Measurements from ENCODE around the gene TPRG1L. TPM values are rescaled to one million over a fixed set of nuclear protein-coding genes. Genes with fewer than 3 reads are reported as not detected.
A peak's percentile ranks its signal among the peaks of the same experiment; 100 is the strongest.

TPRG1L gene
- total RNA-seq, 1 donor from 2014 or later: 33.7 TPM

DNA sequence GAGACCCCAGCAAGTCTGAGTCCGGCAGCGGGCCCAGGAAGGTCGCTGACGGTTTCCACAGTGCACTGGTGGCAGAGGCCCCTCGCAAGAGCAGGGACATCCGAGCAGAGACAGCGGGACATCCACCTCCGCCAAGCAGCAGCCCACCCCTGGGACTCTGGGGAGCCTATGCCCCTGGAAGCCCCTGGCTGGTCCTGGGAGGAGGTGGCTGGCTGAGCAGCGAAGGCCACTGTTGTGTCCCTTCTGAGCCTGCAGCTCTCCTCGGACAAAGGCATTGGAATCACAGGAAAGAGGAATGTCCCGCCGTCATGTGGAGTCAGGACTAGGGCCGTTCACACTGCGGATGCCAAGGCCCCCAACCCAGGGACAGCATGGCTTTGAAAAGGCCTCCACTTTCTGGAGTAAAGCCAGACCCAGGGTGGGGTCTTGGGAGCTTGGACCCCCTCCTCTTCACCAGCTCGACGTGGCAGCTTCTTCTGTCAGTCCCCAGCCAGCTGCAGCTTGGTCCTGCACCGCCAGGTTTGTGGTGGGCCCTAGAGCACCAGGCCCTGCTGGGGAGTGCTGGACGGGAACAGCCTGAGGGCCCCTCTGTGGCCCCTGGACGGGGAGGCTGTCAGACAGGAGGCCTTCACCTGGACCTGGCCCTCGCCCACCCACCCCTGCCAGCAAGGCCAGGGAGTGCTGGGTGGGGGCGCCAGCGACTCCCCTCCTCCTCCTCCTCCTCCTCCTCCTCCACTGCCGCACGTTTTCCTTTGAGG, 14.9 kb upstream of the TPRG1L start:
- Mint-ChIP-seq H3K4me3 (ENCODE audit: unreplicated experiment) (peak overlapping the region; percentile 81), H3K27ac (ENCODE audit: unreplicated experiment) (no peak overlapping the region), H3K4me1 (ENCODE audit: low read depth, unreplicated experiment) (peaks cover 16% of the 10 kb centered on the region), H3K9me3 (ENCODE audit: unreplicated experiment) (no peaks in the 10 kb centered on the region), H3K27me3 (ENCODE audit: low read depth, unreplicated experiment) (peaks cover 19% of the 10 kb centered on the region), H3K36me3 (ENCODE audit: low read depth, unreplicated experiment) (no peaks in the 10 kb centered on the region)
- no peaks in the 10 kb centered on the region for H3K79me2 ChIP-seq (ENCODE audit: insufficient read depth, low read length)
- peaks cover 28% of the 10 kb centered on the region for H3K4me1 ChIP-seq (ENCODE audit: insufficient read depth, low read length)
- H3K9ac ChIP-seq (ENCODE audit: low read length): no peak overlapping the region
- no peak overlapping the region for H2AFZ ChIP-seq (ENCODE audit: low read depth, low read length)
- DNase-seq (ENCODE audit: low read depth) (no peak), FAIRE-seq (no peak)
- H3K27me3 ChIP-seq (ENCODE audit: insufficient read depth, low read length): peaks cover 24% of the 10 kb centered on the region
- no peaks in the 10 kb centered on the region for H3K9me3 ChIP-seq (ENCODE audit: insufficient read depth, low read depth, low read length)
- H4K20me1 ChIP-seq (ENCODE audit: insufficient read depth, low read length): no peaks in the 10 kb centered on the region
- no peak overlapping the region for H3K27ac ChIP-seq (ENCODE audit: low read depth, low read length)
- H3K4me2 ChIP-seq (ENCODE audit: low read length): no peak overlapping the region
- no peaks in the 10 kb centered on the region for H3K36me3 ChIP-seq (ENCODE audit: insufficient read depth, low read length)
- H3K4me3 ChIP-seq (ENCODE audit: insufficient read depth, low read depth, low read length): no peak overlapping the region
- TF ChIP-seq EZH2 (IDR thresholded peaks at IDR 0.05; ENCODE audit: insufficient read depth, low read length): peak; percentile 28
- TF ChIP-seq, protein P1, sequence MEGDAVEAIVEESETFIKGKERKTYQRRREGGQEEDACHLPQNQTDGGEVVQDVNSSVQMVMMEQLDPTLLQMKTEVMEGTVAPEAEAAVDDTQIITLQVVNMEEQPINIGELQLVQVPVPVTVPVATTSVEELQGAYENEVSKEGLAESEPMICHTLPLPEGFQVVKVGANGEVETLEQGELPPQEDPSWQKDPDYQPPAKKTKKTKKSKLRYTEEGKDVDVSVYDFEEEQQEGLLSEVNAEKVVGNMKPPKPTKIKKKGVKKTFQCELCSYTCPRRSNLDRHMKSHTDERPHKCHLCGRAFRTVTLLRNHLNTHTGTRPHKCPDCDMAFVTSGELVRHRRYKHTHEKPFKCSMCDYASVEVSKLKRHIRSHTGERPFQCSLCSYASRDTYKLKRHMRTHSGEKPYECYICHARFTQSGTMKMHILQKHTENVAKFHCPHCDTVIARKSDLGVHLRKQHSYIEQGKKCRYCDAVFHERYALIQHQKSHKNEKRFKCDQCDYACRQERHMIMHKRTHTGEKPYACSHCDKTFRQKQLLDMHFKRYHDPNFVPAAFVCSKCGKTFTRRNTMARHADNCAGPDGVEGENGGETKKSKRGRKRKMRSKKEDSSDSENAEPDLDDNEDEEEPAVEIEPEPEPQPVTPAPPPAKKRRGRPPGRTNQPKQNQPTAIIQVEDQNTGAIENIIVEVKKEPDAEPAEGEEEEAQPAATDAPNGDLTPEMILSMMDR (IDR thresholded peaks at IDR 0.05; ENCODE audit: insufficient read depth, low read depth, low read length): no peak

DNA sequence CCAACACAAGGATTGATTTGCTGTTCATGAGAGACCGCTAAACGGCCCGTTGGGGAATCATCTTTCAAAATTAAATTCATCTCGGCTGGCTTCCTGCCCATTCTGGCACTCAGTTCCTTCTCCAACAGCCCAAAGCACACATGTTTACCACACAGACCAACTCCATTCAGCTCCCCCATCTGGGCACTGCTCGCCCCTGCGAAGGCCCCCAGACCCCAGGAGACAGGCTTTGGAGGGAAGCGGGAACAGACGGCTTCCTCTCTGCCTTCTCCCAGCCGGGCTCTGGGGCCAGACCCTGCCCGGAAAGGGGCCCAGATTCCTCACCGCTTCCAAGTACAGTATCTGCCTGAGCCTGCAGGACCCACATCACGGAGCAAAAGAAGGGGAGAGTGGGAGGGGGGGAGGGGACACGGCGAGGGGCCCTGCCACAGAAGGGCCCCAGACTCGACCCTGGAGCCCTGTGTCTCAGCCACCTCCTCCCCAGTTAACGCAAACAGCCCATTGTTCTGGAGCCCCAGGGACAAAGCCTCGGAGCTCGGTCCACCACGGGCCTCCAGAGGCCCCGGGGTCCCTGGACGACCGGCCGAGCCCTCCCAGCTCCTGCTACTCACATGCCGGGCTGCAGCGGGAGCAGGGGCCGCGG, 14.2 kb upstream of the TPRG1L start:
- H3K79me2 ChIP-seq (ENCODE audit: insufficient read depth, low read length): no peaks in the 10 kb centered on the region
- H3K4me1 Mint-ChIP-seq (ENCODE audit: low read depth, unreplicated experiment): peaks cover 16% of the 10 kb centered on the region
- H2AFZ ChIP-seq (ENCODE audit: low read depth, low read length): no peak overlapping the region
- TF ChIP-seq, protein P1 (IDR thresholded peaks at IDR 0.05; ENCODE audit: insufficient read depth, low read depth, low read length): no peak
- no peak for TF ChIP-seq EZH2 (IDR thresholded peaks at IDR 0.05; ENCODE audit: insufficient read depth, low read length)
- no peak overlapping the region for H3K9ac ChIP-seq (ENCODE audit: low read length)
- H3K9me3 ChIP-seq (ENCODE audit: insufficient read depth, low read depth, low read length): no peaks in the 10 kb centered on the region
- peaks cover 28% of the 10 kb centered on the region for H3K4me1 ChIP-seq (ENCODE audit: insufficient read depth, low read length)
- peaks cover 24% of the 10 kb centered on the region for H3K27me3 Mint-ChIP-seq (ENCODE audit: low read depth, unreplicated experiment)
- DNase-seq (ENCODE audit: low read depth) (no peak), FAIRE-seq (no peak)
- no peaks in the 10 kb centered on the region for H3K36me3 Mint-ChIP-seq (ENCODE audit: low read depth, unreplicated experiment)
- H3K27me3 ChIP-seq (ENCODE audit: insufficient read depth, low read length): peaks cover 24% of the 10 kb centered on the region
- H3K4me3 ChIP-seq (ENCODE audit: insufficient read depth, low read depth, low read length): no peak overlapping the region
- H3K9me3 Mint-ChIP-seq (ENCODE audit: unreplicated experiment): no peaks in the 10 kb centered on the region
- no peaks in the 10 kb centered on the region for H3K36me3 ChIP-seq (ENCODE audit: insufficient read depth, low read length)
- no peak overlapping the region for H3K27ac ChIP-seq (ENCODE audit: low read depth, low read length)
- peak overlapping the region; percentile 66 for H3K4me2 ChIP-seq (ENCODE audit: low read length)
- peak overlapping the region; percentile 81 for H3K4me3 Mint-ChIP-seq (ENCODE audit: unreplicated experiment)
- no peak overlapping the region for H3K27ac Mint-ChIP-seq (ENCODE audit: unreplicated experiment)
- H4K20me1 ChIP-seq (ENCODE audit: insufficient read depth, low read length): no peaks in the 10 kb centered on the region
